Activated CD4-positive, alpha-beta T cell treated with anti-CD3 and anti-CD28 coated beads for 48 hours (primary cell): ENCODE measurements around the gene LMNTD1.

Experiments used
- DNase-seq: peaks from one replicate; pipeline ENCODE4 v3.0.0-alpha.2; 2020

The LMNTD1 gene

GRCh38 chr12:25552681-25553080 lies 402 bp downstream of the LMNTD1 start:
- DNase-seq: no peak

DNA sequence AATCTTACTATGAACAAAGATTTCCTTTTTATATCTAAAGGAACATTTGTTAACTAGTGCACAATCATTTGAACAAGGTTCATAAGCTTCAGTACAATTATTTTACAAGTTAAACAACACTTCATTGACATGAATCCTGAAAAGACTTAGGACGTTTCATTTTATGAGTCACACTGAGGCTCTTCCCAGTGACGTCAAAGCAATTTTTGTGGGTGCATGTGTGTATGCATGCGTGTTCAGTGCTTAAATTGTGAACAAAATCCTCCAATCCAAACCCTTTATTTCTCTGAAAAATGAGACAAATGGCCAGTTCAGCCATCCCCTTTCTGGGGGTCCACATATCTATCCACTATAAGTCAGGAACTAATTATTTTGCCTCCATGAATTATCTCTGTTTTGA lies 2.9 kb downstream of the LMNTD1 start:
- no peak for DNase-seq

DNA sequence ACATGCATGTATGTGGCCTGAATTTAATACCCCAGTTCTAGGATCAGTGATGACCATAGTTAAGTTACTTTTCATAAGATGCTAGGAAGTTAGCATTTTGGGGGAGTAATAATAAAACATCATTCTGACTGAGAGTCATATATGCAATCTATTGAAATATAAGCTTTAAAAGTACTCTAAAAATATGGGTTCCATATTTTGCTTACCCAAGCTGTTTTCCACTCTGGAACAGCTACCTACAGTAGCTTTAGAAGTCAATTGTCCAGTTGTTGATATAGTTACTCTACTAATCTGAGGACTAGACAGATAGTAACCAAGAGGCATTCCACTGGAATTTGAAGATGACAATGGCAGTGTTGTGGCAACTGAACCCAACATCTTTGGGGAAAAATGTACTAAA lies 4.0 kb downstream of the LMNTD1 start:
- no peak for DNase-seq

DNA sequence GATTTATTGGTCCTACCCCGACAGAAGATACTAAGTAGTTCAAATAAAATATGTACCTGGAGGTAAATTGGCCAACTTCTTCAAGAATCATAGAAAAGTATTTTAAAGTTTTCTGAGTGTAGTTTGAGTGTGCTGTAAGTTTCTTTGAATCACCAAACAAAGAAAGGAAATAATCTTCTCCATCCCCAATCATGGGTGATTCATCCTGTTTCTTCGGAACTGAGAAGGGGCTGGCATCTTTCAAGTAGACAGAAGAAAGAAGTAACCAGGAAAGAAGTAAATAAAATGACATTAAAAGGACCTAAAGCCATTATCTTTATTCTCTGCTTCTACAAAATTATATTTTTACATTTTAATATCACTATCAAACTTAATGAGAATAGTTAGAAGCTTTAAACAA lies 6.8 kb downstream of the LMNTD1 start:
- DNase-seq: no peak

GRCh38 chr12:25533150-25533549 lies 19.9 kb downstream of the LMNTD1 start:
- no peak for DNase-seq

DNA sequence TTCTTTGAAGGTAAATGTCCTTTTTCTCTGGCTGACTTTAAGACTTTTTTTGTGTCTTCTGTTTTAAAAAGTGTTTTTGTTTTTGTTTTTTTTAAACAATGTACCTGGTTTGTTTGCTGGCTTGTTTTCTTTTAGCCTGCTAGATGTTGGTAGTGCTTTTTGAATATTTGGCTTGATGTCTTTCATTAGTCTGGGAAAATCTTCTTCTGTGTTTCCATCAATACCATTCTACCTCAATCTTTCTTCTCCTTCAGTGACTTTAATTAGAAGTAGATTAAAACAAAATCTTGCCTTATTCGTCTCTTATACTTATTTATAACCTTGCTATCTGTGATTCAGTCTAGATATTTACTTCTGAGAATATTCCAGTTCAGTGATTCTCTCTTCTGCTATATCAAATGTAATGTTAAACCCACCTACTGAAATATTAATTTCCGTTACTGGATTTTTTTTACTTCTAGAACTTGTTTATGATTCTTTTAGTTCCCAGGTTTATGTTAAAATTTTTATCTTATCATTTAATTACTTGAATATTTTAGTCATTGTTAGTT lies 21.5 kb downstream of the LMNTD1 start:
- DNase-seq: no peak

- no peak for DNase-seq
These were observed 23.3 kb downstream of the LMNTD1 start for GRCh38 chr12:25529738-25530137.

DNA sequence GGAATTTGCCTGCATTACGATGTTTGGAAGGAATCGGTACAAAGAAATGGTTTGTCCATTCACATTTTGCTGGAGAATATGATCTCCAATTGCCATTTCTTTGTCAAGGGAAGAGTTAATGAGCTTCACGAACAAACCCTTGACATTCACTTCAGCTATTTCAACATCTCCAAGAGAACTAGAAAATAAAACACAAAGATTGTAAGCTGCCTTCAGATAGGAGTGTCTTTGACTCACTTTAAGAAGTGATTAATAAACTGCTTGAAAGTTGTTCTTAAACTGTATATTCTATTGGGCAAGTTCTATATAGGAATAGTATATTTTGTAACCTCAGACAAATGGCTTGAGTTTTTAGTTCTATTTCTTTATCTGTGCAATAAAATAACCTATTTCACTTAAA lies 26.3 kb downstream of the LMNTD1 start:
- no peak for DNase-seq

DNA sequence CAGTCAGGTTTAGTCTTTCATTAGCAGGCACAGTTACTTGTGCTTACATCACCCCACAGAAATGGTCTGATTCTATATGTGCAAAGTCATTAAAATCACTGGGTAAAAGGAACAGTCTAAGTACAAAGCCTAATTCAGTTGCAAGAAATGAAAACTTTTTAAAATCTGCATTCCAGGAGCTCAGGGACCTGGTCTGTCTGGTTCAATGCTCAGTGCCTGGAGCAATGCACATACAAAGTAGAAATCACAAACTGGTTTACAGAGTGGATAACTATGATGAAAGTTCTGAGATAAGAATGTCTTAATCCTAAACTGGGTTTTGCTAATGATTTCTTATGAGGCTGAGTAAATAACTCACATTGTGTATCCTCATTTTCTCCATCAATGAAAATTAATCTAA lies 28.7 kb downstream of the LMNTD1 start:
- no peak for DNase-seq

GRCh38 chr12:25521625-25522256 lies 31.3 kb downstream of the LMNTD1 start:
- no peak for DNase-seq

DNA sequence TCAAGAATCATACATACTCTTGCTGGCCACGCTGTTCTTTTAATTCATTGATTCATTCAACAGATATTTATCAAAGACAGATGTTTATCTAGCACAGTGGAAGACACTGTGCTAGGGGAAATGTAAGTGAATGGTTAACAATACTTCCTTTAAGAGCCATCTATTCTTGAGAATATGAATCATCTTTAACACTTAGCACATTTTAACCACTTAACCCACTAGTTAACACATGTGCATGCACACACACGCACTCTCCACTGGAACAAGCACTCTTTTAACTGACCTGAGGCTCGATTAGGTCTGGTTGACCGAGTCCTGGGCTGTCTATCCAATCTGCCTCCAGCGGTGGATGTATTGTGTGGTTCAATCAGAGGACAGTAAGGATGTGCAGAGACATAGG lies 34.6 kb downstream of the LMNTD1 start:
- no peak for DNase-seq

DNA sequence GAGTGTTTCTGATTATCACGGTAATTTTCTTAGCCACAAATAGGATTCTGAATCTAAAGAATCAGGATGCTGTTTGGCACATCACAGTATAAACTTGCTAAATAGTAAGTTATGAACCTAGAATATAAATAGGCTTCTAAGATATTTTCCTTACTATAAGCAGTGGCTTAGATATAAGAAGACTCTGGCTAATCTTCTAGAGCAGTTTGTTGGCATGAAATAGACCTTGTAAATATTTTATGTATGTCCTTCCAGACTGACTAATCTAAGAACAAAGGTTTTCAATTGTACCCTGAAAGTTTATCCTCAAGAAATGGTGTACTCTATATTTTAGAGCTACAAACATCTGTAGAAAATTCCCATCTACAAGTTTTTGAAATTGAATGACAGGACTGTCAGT lies 48.3 kb downstream of the LMNTD1 start:
- DNase-seq: no peak

DNA sequence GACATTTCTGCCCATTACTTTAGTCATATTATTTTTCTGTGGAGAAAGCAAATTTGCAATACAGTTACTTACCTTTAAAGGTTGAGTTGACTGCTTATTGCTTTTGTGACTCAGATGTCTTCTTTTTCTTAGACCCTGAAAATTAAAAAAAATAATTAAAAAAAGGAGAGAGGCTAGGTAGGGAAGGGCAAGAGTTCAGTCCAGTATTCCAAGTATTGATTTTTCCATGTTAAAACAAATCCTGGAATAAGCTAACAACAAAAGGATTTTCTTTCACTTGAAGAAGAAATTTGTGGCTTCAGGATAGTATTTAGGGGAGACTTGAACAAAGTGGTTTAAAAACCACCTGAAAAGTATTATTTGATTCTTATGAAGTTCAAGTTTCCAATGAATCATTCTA lies 49.4 kb downstream of the LMNTD1 start:
- DNase-seq: no peak

- DNase-seq: no peak
These were observed 50.5 kb downstream of the LMNTD1 start for GRCh38 chr12:25502596-25502995.

DNA sequence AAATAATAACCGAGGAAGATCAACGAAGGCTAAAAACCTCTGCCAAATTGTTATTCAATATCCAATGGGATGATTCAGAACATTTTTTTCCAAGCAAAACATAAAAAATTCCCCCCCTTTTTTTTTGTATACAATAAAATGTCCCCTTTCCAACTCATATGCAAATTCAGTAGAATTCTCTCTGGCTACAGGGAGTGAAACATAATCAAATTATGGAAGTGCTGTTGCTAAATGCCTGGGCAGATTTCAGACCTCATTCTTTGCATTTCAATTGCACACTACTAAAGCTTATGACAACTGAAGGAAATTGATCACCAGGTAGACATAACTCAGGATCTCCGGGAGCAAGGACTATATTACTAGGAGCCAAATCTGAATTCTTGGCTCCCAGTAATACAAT lies 51.0 kb downstream of the LMNTD1 start:
- DNase-seq: no peak

DNA sequence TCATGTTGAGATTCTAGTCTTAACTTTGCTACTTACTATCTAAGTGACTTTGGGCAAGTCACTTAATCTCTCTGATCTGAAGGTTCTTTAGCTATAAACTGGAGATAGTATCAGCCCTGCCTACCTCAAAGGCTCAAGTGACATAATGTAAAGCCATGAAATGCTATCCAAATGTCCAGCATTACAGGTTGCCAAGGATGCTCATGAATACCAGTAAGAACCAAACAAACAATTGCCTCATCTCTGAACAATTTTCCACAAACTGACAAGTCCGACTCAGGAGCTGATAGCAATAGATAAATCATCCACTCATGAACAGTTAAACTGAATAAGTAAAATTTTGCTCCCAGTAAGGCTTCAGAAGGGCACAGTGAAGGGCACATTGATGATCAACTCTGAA lies 51.5 kb downstream of the LMNTD1 start:
- no peak for DNase-seq

DNA sequence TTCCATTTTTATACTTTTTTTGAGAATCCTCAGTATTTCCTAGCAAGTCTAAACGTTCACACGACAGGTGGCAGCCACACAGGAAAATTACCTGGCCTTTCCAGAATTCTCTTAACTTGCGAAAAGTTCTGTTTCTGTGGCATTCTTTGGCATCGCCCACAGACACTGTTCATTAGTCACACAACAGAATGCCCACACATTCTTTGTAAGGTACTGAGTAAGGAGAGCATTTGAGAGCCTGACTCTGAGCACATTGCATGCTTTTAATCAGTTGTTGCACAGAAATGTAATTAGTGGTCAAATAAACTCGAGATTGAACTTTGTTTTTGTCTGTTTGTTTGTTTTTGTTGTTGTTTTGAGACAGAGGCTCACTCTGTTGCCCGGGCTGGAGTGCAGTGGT lies 52.4 kb downstream of the LMNTD1 start:
- DNase-seq: no peak

DNA sequence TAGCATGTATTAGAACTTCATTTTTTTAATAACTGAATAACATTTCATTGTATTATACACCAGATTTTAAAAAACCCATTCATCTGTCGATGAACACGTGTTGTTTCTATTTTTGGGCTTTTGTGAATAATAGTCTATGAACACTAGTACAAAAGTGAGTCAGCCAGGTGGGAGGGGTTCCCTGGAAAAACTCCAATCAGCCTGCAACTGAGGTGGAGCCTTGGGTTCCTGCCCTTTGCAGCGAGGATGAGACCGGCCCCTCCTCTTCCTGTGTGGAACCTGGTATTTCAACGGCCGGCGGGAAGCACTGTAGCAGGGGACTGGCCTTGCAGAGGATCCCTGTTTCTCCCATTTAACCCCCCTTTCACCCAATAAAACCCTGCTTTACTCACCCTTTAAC lies 56.1 kb downstream of the LMNTD1 start:
- peak; percentile 6 for DNase-seq

DNA sequence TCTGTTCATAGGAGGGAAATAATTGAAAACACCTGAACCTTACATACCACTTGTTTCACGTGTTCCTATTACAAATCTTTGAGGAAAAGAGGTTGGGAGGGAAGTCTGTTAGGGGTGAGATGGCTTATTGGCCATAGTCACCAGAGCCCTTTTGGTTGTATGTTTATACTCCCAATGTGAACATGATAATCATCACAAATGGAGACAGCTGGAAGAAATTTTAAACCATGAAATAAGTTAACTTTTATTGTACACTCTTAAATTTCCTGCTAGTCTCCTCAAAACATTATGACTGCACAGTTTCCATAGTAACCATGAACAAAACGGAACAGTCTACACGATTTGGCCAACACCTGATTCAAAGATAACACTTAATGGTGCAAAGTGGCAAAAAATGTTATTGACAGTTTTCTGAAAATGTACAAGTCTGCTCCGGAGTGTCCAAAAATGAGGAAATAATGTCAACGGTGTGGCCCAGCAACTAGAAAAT lies 56.9 kb downstream of the LMNTD1 start:
- DNase-seq: no peak

DNA sequence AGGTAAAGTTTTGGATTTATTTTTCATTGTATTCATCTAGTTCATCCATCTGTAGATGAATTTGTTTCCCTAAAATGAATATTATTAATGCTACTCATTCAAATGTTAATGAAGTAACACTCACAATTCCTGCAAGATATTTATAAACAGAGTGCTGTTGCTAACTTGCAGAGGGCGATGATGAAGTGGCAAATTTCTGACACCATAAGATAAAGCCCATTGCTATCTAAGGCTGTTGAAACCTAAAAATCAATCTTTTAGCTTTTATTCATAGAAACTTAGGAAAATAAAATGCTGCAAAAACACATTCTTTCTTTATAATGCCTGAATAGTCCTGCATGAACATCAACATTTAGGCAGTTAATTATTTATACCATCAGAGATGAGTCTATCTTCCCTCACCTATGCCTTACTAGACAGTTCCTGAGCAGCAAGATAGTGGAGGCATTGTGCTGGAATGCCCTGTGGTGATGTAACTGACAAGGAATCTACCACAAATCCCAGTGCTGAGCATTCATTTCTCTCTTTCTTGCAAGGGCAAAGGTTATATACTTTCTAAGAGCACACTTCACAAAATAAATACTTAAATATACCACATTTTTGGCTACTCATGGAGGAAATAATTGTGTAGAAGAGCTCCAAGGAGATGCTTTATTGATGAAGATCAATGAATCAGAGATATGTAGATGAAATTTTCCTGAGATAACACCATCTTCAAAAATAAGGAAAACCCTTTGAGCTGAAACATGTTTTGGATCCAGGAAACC lies 57.6 kb downstream of the LMNTD1 start:
- no peak for DNase-seq

GRCh38 chr12:25494926-25495325 lies 58.2 kb downstream of the LMNTD1 start:
- no peak for DNase-seq

DNA sequence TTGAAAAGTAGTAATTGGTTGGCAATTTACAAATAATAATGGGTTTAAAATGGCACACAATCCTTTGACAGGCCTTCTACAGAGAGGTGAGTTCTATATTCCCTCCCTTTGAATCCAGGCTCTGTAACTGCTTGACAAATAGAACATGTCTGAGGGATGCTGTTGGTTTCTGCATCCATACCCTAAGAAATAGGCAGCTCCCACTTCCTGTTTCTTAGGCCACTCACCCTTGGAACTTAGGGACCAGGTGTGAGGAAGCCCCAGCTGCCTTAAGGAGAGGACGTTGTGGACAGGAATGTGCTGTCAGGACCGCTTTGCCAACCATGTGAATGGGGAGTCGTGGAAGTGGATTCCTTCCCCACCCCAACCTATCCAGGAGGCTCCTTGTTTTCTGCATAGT lies 59.4 kb downstream of the LMNTD1 start:
- DNase-seq: no peak

GRCh38 chr12:25491396-25492325 lies 61.4 kb downstream of the LMNTD1 start:
- DNase-seq: no peak
